Measurements from ENCODE around the gene CHAMP1. TPM values are rescaled to one million over a fixed set of nuclear protein-coding genes. Genes with fewer than 3 reads are reported as not detected.

The CHAMP1 gene
- total RNA-seq (2021; fragmentation: NEBNext Ultra II Directional; extraction: Animal tissue kit (Norgen Biotek cat#: 25700)) = 40.6 and 41.9 TPM in 2 replicates
- 26.8 and 27.1 TPM in 2 replicates for polyA plus RNA-seq (2011; rRNA removed)
- 19.1 TPM for polyA plus RNA-seq (2011; cell fraction: cytosol; rRNA removed)
- polyA plus RNA-seq (2011; cell fraction: nucleus; rRNA removed) = 34.3 TPM
- 19.7 to 29.1 TPM (median 24.3 TPM) in 4 replicates for polyA plus RNA-seq (2012, experiment 1 of 2)
- 16.1 TPM for polyA plus RNA-seq (2012, experiment 2 of 2)
- 39.6 TPM for polyA plus RNA-seq (2013, experiment 1 of 2)
- 42.1 TPM for polyA plus RNA-seq (2013, experiment 2 of 2)
- 13.3 and 14.8 TPM in 2 replicates for polyA minus RNA-seq (2011; rRNA and poly(A)+ RNA removed)
- 33.0 TPM for polyA minus RNA-seq (2011; cell fraction: cytosol; rRNA and poly(A)+ RNA removed)
- polyA minus RNA-seq (2011; cell fraction: nucleus; rRNA and poly(A)+ RNA removed) = 28.7 TPM
- long read RNA-seq, experiment 1, full-length matches to known transcripts = 35 of 41 reads
- long read RNA-seq, experiment 1, partial matches to known transcripts = 3 of 41 reads
- long read RNA-seq, experiment 1, other reads (novel, unspliced or antisense) = 3 of 41 reads
- long read RNA-seq, experiment 2, full-length matches to known transcripts = 1 of 1 reads
- long read RNA-seq, experiment 2, partial matches to known transcripts = 0 of 1 reads
- long read RNA-seq, experiment 2, other reads (novel, unspliced or antisense) = 0 of 1 reads

DNA sequence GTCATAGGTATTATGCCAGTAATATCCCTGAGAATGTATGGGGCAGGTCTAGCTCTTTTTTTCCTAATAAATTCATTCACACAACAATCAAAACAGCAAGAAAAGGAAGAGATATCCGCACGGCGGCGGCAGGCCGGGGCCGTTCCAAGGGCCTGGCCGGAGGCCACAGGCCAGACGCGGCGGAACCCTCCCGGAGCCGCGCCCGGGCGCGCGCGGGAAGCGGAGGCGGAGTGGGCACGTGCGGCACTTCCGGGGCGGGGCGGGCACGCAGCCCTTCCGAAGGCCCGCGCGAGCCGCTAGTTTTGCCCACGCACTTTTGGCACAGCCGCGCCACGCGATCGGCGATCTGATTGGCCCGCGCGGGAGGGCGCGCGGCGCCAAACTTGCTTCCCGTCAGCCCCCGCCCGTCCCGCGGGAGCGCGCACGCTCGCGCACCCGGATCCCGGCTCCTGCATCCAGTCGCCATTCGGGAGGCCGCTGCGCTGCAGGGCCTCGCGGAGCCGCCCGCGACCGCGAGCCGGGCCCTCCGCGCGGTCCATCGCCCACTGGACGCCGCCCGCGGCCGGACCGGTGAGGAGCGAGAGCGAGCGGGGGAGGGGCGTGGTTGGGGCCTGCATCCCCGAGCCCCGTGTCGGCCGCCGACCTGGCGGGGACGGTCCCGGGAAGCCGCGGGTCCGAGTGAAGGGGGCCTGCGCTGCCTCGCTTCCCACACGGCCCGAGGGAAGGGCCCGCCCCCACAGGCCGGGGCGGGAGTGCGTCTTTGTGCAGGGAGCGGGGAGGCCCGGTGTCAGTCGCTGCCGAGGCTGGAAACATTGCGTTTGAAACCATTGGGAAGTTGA lies at the start of gene CHAMP1:
Gene CHAMP1, plus strand, starts transcription at position 430 of the 839 bp plus-strand sequence. CDS start 9,340 bp downstream, outside the sequence.
- FAIRE-seq = no peak
- Histone ChIP-seq H2BK12ac (ENCODE audit: low read depth, low read length) (no peak within 1 kb of the TSS), H4K8ac (ENCODE audit: extremely low read depth, insufficient read depth, low read length) (peak within 1 kb of the TSS; percentile 95), H3K56ac (replicated peaks; ENCODE audit: insufficient read length, low read depth, low read length) (peak within 1 kb of the TSS; percentile 1), H4K91ac (replicated peaks; ENCODE audit: insufficient read length, low read length) (peak within 1 kb of the TSS; percentile 59), H3K18ac (ENCODE audit: extremely low read depth, low read length) (0 out of 2 replicates have a peak within 1 kb of the TSS, but pooled peaks have one; percentile 10), H3K79me1 (ENCODE audit: low read depth, low read length) (peaks cover 2% of the 10 kb centered on the region; the same call in 1 of the 2 replicates), H3K23ac (ENCODE audit: insufficient read length) (no peak within 1 kb of the TSS), H3K9me3 (ENCODE audit: insufficient read depth in 2 of 2, low read depth in 1 of 2, low read length in 1 of 2) (no peaks in the 10 kb centered on the region), H2AFZ (ENCODE audit: low read length) (no peak within 1 kb of the TSS), H3K36me3 (ENCODE audit: control insufficient read depth in 2 of 4, insufficient read depth in 4 of 4, low read length in 3 of 4) (peaks cover 0 to 3% (median 0%) of the 10 kb centered on the region in 4 experiments; a peak in 1 of 8 replicates), H3K4me2 (ENCODE audit: insufficient read depth in 1 of 2, low read depth in 2 of 2, low read length in 2 of 2) (peak within 1 kb of the TSS; percentile 75 to 79), H3K4ac (replicated peaks; ENCODE audit: insufficient read length, low read depth, low read length) (peak within 1 kb of the TSS; percentile 75), H2AK5ac (ENCODE audit: low read depth, low read length) (no peak within 1 kb of the TSS), H2BK5ac (ENCODE audit: low read depth, low read length) (no peak within 1 kb of the TSS), H2BK15ac (ENCODE audit: low read length) (no peak within 1 kb of the TSS), H4K5ac (ENCODE audit: insufficient read length, low read depth, low read length) (peak within 1 kb of the TSS; percentile 64), H3K79me2 (ENCODE audit: control insufficient read depth in 1 of 2, insufficient read depth in 2 of 2, low read length in 2 of 2) (peaks cover 4 to 48% of the 10 kb centered on the region in 2 experiments), H3K23me2 (ENCODE audit: low read depth, low read length) (peaks cover 4% of the 10 kb centered on the region; the same call in 1 of the 2 replicates), H3K14ac (ENCODE audit: insufficient read length) (no peak within 1 kb of the TSS), H3K27ac (ENCODE audit: low read depth, low read length) (peak within 1 kb of the TSS; percentile 82), H2BK20ac (ENCODE audit: low read length) (no peak within 1 kb of the TSS), H3K27me3 (replicated peaks in 1 of 4; ENCODE audit: control insufficient read depth in 3 of 4, extremely low read depth in 1 of 4, insufficient read depth in 3 of 4, low read length in 3 of 4) (no peaks in the 10 kb centered on the region), H4K20me1 (replicated peaks in 1 of 2; ENCODE audit: control insufficient read depth in 1 of 2, insufficient read depth in 2 of 2, low read length in 2 of 2) (peaks cover 0 to 4% of the 10 kb centered on the region in 2 experiments), H3K9ac (replicated peaks in 1 of 4; ENCODE audit: extremely low read depth in 1 of 4, low read depth in 3 of 4, low read length in 3 of 4) (peak within 1 kb of the TSS; percentile 63 to 99 (median 88)), H3K4me1 (replicated peaks in 1 of 4; ENCODE audit: control insufficient read depth in 3 of 4, insufficient read depth in 4 of 4, low read length in 3 of 4) (0 out of 7 replicates have a peak, but pooled peaks cover 0 to 3% (median 0%) of the 10 kb centered on the region in 4 experiments), H2BK120ac (replicated peaks; ENCODE audit: low read depth, low read length) (peak within 1 kb of the TSS; percentile 61), H3K4me3 (ENCODE audit: extremely low read depth in 1 of 4, insufficient read depth in 2 of 4, low read depth in 3 of 4, low read length in 4 of 4) (peak within 1 kb of the TSS; percentile 72 to 83 (median 76))
- DNase-seq (ENCODE audit: low read depth in 1 of 2, low spot score in 2 of 2) = peak; percentile 59 to 92
- ChIA-PET POLR2A (ENCODE audit: partially characterized antibody) (interaction anchor here (0.9 to 7.8 kb wide), 5 partner anchors 10 to 33 kb away, joined by 3 to 51 read pairs (median 4); partner anchors contain the start of gene UPF3A), CTCF (ENCODE audit: partially characterized antibody) (interaction anchor here (0.7 to 1.8 kb wide), 3 partner anchors 13 to 27 kb away, joined by 3 to 7 read pairs (median 3); no protein-coding TSS in a partner anchor)
- WGBS, 2 experiments (ENCODE audit: extremely low coverage in 1 of 2, insufficient coverage in 1 of 2, insufficient read length in 1 of 2, insufficient replicate concordance in 2 of 2, low coverage in 1 of 2, low lambda C conversion rate in 2 of 2, missing lambda C conversion rate in 1 of 2) = 2% methylated on average over 57 of the region's 107 CpGs; no CpG with 5 or more reads in 1 of the 2 experiments
- TF ChIP-seq FOSL1 (IDR thresholded peaks at IDR 0.05; ENCODE audit: insufficient read depth, low read depth, low read length) = peak; percentile 24; the same call in 1 of the 2 replicates
- TF ChIP-seq, protein P1, sequence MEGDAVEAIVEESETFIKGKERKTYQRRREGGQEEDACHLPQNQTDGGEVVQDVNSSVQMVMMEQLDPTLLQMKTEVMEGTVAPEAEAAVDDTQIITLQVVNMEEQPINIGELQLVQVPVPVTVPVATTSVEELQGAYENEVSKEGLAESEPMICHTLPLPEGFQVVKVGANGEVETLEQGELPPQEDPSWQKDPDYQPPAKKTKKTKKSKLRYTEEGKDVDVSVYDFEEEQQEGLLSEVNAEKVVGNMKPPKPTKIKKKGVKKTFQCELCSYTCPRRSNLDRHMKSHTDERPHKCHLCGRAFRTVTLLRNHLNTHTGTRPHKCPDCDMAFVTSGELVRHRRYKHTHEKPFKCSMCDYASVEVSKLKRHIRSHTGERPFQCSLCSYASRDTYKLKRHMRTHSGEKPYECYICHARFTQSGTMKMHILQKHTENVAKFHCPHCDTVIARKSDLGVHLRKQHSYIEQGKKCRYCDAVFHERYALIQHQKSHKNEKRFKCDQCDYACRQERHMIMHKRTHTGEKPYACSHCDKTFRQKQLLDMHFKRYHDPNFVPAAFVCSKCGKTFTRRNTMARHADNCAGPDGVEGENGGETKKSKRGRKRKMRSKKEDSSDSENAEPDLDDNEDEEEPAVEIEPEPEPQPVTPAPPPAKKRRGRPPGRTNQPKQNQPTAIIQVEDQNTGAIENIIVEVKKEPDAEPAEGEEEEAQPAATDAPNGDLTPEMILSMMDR (IDR thresholded peaks at IDR 0.05; ENCODE audit: control extremely low read depth in 1 of 3, insufficient read depth in 1 of 3, low read depth in 1 of 3, low read length in 3 of 3) = peak in 1 of 3 experiments; percentile 3; a peak in 2 of 4 replicates
- peak; percentile 89 to 91; a peak in 2 of 4 replicates for TF ChIP-seq HDAC2 (IDR thresholded peaks at IDR 0.05; ENCODE audit: borderline replicate concordance in 1 of 2, low read depth in 2 of 2, low read length in 2 of 2)
- TF ChIP-seq POLR2A (IDR thresholded peaks at IDR 0.05; ENCODE audit: control extremely low read depth in 1 of 2, low read depth in 2 of 2, low read length in 2 of 2) = peak in 1 of 2 experiments; percentile 92; a peak in 2 of 3 replicates
